ENCODE results near the gene MYO18A.
A peak's percentile ranks its signal among the peaks of the same experiment; 100 is the strongest.

The MYO18A gene

DNA sequence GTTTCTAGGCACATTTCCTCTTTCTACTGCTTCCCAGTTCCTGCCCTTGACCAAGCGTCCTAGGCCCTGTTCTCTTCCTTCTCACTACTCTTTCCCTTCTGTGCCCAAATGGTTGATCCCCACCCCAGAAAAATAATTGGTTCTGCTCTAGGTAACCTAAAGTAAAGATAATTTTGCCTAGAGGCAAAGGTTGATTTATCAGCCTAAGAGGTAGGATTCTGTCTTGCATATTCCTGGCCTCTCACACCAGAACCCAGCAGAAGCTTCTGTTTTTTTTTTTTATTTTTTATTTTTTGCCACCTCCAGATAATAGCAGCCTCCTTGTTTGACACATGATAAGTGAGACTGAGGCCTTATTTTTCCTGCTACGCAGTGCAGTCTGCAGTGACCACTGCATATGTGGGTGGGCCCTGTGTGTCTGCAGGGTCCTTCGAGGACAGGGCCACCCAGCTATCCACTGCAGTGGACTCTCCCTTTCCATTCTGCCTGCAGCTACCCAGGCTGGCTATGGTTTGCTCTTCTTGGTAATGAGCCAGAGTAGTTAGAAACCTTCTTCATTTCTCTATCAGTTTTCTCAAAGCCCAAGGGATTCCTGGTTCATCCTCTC is 136.6 kb downstream of the MYO18A start:
- DNase-seq = no peak

DNA sequence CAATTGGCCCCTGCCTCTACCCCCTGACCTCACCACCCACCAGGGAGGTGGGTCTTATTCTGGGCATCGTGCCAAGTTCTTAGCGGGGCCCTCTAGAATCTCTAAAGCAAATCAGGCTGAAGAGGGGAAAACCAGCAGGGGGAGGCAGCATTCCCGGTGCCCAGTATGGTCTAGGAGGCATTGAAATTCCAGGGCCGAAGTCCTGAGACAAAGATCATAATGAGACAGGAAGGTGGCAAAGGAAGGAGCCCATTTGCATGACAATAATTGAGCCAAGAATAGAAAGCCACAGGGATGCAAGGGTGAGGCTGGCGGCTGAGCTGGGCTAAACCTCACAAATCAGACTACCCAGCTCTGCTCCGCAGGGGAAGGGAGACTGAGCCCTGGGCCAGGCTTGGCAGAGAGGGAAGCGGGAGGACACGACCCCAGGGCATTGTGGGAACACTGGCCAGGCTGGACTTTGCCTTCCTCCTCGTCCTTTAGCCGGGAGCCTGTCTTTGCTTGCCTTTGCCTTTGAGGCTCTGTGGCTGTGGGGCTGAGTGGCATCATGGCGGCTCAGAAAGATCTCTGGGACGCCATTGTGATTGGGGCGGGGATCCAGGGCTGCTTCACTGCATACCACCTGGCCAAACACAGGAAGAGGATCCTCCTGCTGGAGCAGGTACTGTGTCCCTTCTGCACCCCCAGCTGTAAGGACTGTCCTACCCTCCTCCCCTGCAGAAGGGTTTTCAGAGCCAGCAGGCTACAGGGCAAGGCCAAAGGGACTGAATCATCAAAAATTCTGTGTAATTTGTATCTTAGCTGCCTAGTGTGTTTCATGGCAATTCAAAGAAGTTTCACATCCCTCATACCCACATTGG is 137.3 kb downstream of the MYO18A start, which contains the start of gene PIPOX:
Gene PIPOX, plus strand, starts transcription at position 463 of the 860 bp plus-strand sequence. Its CDS starts 85 bp downstream, at position 548.
- peak; percentile 90 for DNase-seq

DNA sequence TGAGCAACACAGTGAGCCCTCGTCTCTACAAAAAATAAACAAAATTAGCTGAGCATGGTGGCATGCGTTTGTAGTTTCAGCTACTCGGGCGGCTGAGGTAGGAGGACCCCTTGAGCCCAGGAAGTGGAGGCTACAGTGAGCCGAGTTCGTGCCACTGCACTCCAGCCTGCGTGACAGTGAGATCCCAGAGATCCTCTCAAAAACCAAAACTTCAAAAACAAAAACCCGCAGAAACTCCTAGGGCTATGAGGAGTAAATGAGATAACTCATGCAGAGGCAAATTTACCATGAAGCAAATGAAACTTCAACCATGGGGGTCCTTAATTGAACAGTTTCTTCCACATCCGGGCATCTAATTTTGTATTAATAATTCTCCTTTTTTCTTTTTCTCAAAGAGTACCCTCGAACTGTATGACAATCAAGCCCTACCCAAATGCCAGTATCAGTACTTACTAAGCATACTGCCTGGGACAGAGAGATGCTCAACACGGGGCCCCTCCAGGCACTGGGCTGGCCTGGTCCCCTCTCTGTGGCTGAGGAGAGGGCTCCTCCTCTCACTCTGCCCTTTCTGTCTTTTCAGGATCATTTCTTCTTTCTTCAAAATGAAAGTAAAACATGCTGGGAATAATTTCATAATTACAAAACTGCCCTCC is 138.0 kb downstream of the MYO18A start:
- no peak for DNase-seq

DNA sequence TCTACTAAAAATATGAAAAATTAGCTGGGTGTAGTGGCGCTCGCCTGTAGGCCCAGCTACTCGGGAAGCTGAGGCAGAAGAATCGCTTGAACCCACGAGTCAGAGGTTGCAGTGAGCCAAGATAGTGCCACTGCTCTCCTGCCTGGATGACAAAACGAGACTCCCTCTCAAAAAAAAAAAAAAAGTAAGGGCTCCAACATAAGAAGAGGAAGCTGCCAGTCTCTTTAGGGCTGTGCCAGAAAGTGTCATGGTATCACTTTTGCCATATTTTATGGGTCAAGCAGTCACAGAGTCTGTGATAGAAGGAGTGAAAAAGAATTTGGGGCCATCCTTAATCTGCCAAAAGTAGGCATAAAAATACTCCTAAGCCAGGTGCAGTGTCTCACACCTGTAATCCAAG is 138.6 kb downstream of the MYO18A start:
- no peak for DNase-seq

DNA sequence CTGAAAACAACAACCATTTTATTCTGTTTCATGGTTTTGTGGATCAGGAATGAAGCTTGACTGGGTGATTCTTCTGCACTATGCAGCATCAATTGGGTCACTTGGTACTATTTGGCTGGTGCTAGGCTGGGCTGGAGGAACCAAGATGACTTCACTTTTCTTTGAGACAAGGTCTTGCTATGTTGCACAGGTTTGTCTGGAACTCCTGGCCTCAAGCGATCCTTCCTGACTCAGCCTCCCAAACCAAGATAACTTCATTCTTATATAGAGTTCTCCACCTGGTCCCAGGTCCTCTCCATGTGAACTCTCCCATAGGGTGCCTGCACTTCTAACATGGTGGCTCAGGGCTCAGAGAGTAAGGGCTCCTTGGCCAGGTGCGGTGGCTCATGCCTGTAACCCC is 139.1 kb downstream of the MYO18A start:
- no peak for DNase-seq

DNA sequence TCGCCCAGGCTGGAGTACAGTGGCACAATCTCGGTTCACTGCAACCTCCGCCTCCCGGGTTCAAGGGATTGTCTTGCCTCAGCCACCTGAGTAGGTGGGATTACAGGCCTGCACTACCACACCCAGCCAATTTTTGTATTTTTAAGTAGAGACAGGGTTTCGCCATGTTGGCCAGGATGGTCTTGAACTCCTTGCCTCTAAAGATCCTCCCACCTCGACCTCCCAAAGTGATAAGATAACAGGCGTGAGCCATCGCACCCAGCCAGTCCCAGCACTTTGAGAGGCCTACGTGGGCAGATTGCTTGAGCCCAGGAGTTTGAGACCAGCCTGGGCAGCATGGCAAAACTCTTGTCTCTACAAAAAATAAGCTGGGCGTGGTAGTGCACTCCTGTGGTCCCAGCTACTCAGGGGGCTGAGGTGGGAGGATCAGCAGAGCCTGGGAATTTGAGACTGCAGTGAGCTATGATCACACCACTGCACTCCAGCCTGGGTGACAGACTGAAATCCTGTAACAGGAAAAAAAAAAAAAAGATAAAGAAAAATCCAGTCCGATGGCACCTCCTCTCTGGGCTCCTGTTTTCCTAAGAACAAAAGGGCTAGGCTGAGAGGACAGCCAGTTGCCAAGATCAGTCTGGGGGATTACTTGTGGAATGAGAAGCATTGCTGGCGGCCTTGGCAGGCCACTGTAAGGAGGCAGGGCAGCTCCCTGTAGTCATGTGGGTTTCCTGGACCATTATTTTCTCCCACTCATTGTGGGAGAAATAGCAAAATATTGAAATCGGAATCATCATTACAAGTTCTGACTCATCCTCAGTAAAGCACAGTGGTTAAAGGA is 140.2 kb downstream of the MYO18A start:
- no peak for DNase-seq

DNA sequence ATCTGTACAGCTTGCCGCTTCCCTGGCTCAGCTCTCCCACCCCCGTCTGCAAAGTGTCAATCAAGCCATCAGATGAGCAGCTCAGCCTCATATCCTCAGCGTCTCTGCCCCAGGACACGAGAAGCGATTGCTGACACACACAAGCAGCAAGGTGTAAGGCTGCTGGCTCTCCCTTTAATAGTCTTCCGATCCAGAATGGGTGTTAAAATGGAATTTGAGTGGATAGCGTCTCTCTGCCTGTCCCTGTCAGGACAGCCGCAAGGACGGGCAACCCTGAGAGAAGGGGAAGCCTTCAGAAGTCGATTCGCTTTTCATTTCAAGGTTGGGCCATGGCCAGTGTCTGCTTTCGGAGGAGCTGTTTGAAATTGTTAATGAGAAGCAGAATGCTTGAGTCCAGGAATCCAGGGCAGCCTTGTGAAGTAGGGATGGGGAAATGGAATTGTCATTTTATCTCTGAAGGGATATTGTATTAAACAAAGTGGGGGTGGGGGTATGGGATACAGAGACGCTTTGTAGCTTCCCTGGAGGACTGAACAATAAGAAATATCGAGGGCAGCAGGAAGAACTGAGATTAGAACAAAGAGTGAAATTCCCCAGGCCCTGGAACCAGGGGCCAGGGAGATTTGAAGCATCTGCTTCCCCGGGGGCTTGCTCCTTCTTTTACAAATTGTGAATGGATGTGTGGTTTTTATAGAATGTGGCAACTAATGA is 142.0 kb downstream of the MYO18A start:
- no peak for DNase-seq

DNA sequence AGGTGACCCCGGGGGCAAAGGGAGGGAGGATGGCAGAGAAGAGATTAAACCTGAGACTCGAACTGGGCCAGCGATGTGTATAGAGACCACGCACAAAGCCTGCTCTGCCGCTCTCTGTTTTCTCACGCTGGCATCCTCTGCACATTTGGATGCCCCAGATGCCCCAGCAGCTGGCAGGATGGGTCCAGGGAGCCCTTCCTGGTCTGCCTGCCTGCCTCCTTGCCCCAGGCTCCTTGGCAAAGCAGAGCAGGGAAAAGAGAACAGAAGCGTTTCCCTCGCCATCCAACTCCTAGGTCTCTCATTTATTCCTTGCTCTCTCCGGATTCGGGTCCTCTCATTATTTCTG is 142.5 kb downstream of the MYO18A start:
- no peak for DNase-seq

DNA sequence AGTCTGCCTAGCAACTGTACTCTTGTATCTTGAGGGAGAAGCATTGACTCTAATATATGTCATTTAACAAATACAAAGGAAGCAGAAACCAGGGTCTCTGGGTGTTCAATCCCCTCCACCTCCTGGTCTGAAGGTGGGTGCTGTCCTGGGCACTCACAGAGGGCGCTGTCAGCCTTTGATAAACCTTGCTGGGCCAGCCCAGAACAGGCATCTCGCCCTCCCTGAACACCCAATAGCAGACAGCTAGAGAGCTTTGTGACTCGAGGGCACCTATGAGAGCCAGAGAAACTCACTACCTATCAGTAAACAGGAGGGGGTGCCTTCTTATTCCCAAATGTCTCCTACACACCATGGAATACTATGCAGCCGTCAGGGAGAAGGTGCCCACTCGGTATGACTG is 143.6 kb downstream of the MYO18A start:
- no peak for DNase-seq

DNA sequence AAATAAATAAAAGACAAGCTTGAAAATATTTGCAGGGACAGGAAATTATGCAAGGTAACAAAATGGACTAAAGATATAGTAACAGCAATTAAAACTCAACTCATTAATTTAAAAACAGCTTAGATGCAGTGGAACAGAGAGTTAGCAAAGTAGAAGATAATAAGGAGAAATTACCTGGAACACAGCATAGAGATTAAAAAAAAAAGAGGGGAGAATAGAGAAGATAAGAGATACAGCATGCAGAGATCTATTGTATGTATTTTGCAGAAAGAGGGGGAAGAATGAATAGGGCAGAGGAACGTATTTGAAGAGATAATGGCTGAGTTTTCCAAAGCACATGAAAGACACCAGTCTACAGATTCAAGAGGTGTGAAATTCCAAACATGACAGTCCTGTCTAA is 145.7 kb downstream of the MYO18A start:
- no peak for DNase-seq

DNA sequence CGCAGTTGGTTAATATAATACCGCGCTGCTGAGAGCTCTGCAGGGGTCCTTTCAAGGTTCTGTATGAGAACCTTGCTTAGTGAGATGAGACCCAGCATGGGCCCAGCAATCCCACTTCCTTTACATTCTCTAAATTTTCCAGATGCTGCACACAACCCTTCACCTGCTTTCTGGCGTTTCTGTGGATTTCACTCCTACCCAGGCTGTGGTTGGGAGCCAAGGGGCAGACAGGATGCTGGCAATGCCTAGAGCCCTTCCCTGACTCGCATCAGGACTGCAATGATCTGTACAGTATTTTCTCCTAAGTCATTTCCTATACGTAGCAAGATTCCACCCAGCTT is 147.4 kb downstream of the MYO18A start:
- DNase-seq = no peak

DNA sequence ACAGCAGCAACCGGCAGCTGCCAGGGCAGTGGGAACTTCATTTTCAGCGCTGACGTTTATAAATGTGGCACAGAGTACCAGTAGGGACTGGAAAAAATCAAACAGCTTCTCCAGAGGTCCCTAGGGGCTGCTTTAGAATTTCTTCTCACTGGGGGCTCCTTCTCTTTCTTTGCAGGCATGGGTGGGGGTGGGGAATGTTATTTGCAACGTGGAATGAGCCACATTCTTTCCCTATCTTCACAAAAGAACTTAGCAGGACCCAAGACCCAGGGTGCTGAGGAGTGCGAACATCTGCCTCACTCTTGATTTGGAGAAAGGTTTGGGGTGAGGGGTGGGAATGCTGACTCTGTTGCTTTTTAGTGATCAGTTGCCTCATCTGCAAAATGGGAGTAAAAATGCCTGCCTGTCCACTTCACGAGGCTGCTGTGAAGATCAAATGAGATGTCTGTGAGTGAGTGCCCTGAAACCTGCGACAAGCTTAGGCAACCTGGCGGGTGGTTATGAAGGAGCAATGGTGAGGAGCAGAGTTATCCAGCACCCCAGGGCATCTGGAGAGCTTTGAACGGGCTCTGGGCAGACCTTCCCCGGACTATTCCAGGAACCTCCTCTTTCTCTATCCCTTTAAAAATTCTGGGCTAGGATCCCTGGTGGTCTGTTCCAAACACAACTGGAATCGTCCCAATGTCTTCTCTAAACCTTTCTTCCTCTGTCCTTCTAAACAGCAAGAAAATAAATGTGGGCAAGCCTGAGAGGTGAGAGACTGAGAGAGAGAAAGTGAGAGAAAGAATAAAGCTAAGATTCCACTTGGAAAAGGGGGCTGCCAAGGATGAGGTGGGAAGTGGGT is 148.0 kb downstream of the MYO18A start:
- no peak for DNase-seq

DNA sequence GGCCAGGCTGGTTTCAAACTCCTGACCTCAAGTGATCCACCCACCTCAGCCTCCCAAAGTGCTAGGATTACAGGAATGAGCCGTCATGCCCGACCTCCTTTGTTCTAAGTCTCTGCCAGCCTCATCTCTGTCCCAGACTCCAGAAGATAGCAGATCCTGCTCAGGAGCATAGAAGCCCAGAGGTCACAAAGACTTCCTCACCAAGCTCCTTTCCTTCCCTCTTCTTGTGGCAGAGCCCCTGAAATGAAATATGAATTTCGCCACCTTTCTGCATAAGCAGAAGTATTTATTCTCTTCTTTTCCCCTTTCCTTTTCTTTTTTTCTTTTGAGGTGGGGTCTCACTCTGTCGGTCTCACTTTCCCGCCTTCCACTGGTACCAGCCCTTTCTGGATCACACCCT is 148.7 kb downstream of the MYO18A start:
- no peak for DNase-seq

DNA sequence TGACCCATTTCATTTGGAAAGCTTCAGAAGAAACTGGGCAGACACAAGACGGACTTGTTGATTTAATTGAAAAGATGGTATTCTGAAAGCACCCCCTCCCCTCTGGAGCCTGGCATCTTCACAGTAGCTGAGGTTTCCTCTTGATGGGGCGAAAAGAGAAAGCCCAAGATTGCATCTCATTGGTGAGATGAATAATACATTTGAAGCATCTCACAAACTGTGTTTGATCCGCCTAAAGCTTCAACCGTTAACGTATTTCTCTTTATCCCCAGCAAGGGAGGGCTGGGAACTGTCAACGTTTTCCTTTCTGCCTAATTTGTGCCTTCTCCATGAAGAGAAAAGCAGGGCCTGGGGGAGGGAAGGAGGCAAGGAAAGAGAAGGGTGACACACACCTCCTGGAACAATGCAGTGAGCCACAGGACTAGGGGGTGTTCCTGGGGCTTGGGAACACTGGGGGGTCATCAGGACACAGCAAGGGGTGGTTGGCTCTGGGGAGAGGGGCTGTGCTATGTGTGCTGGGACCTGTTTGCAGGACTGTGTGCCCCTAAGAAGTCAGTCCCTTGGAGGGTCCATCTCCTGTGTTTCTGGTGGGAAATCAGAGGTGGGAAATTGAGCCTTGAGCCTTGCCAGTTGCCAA is 155.8 kb downstream of the MYO18A start:
- no peak for DNase-seq

DNA sequence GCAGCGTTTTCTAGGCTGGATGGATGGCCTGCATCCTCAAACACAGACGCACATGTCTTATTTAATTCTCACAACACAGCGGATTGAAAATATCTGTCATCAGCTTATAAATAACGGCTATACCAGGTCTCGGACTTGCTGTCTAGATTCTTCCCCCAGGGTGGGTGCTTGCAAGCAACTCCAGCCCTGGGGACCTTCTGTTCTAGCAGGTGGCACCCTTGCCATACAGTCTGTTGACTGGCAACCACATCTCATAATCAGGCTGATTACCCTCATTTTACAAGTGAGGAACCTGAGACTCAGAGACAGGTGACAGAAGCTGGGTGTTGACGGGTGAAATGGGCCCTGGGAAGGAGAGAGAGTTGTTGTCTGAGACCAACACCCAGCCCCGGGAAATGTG is 158.1 kb downstream of the MYO18A start:
- peak; percentile 81 for DNase-seq

DNA sequence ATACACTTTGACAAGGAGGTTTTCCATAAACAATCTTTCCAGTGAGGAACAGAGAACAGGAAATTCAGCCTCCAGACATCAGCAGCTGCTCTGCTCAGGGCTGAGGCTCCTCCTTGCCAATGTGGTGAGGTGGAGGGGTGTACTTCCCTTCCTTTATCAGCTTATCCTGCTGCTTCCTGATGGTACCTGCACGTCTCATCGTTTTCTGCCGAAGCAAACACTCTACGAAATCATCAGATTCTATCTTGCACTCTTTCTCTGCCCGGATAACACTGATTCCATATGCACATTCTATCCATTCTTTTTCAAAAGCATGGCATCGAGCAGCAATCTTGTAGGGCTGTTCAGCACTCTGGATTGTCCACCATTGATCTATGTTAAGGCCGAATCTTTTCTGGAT is 159.0 kb downstream of the MYO18A start:
- DNase-seq = no peak

Data from NCI-H524 treated with DMSO at 0.1 percent for 48 hours (cell line).